GM10248 (cell line): ENCODE data around the gene ARHGEF25.

Experiments used
- CTCF ChIA-PET: fragments of 300-600 bp; sonication (Branson Sonifier 250); formaldehyde crosslinking; extraction: SDS; loops from one replicate; lab custom pipeline; 2021; ENCODE audit warnings: antibody characterized with exemption; lab: Yijun Ruan, JAX
- POLR2A ChIA-PET: fragments of 350-650 bp; sonication (Branson Sonifier 250); formaldehyde crosslinking; extraction: SDS; loops from one replicate; lab custom pipeline; 2020; ENCODE audit warnings: antibody characterized with exemption; lab: Yijun Ruan, JAX
- DNase-seq: peaks from one replicate; pipeline ENCODE4 v3.0.0; 2012; ENCODE audit errors: extremely low spot score
- TF ChIP-seq, protein P1 (sequence below): IDR thresholded peaks from 2 replicates; pipeline ENCODE4 v1.5.1; 2012; ENCODE audit warnings: mild to moderate bottlenecking, low read depth; ENCODE audit errors: extremely low read depth, missing control alignments, control extremely low read depth

ARHGEF25 gene

DNA sequence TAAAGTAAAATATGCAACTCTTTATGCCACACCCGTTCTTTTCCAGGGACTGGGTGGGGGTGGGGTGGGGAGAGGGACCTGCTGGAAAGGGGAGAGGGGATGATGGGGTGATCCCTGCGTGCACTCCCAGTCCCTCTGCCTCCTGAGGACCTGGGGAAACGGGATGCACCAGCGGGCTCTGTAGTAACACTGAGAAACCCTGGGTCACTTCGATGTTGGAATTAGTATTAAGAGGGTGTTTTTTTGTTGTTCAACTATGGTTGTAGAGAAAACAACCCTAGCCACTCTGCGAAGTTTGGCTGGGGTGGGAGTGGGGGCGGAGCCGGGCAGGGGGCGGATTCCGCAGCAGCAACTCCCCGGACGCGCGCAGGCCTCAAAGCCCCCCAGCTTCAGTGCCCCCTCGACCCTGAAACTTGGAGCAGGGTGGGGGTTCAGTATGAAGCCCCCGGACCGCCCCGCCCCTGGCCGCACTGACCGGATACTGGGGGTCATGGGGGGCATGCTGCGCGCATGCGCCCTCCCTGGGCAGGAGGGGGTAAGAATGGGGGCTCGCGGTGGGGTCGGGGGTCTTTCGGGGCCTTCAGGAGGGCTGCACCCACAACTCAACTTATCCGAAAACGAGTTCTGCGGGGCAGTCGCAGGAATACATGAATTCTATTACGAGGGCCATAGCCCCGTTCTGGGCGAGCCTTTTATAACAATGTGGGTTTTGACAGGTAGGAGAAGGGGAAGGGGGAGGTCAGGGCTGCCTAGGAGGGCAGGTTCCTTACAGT is 1.3 kb upstream of the ARHGEF25 start:
- TF ChIP-seq, protein P1, sequence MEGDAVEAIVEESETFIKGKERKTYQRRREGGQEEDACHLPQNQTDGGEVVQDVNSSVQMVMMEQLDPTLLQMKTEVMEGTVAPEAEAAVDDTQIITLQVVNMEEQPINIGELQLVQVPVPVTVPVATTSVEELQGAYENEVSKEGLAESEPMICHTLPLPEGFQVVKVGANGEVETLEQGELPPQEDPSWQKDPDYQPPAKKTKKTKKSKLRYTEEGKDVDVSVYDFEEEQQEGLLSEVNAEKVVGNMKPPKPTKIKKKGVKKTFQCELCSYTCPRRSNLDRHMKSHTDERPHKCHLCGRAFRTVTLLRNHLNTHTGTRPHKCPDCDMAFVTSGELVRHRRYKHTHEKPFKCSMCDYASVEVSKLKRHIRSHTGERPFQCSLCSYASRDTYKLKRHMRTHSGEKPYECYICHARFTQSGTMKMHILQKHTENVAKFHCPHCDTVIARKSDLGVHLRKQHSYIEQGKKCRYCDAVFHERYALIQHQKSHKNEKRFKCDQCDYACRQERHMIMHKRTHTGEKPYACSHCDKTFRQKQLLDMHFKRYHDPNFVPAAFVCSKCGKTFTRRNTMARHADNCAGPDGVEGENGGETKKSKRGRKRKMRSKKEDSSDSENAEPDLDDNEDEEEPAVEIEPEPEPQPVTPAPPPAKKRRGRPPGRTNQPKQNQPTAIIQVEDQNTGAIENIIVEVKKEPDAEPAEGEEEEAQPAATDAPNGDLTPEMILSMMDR: no peak
- CTCF ChIA-PET: interaction anchor here (1.0 to 6.8 kb wide), 5 partner anchors 10 to 27 kb away, joined by 4 to 101 read pairs (median 13); partner anchors contain the start of gene B4GALNT1
- POLR2A ChIA-PET: no interaction called here
- DNase-seq: peak; percentile 25

DNA sequence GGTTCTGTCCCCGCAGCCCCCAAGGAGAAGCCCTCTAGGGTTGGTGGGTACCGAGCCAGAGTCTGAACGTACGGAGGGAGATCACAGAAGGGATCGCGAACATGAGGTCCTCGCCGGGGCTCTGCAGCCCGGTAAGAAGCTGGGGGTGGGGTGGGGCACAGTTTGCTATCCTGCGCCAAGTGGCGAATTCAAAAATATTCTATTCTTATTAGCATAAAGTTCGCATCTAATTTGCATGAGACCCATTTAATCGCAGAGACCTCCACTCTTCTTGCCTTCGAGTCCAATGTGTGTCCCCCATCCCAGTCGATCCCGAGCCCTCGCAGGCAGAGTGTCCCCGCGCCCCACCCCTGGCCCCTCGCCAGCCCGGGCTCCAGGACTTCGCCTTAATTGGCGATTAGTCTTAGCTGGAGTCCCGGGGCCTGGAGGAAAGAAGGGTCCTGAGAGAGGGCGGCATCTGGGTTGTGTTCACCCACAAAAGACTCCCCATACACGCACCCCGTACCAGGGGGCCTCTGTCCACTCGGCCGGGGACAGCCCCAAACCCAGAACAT is 604 bp upstream of the ARHGEF25 start:
- ChIA-PET POLR2A (interaction anchor here (1.0 kb wide), 1 partner anchor 90 kb away, joined by 3 read pairs; the partner anchor contains the start of gene DDIT3), CTCF (interaction anchor here (1.9 to 6.8 kb wide), 3 partner anchors 10 to 28 kb away, joined by 8 to 101 read pairs (median 13); partner anchors contain the start of gene B4GALNT1)
- TF ChIP-seq, protein P1: no peak
- no peak for DNase-seq

GRCh38 chr12:57611827-57612710 is 834 bp downstream of the ARHGEF25 start:
- POLR2A ChIA-PET: interaction anchor here (1.0 to 1.1 kb wide), 2 partner anchors 17 to 92 kb away, joined by 3 read pairs; partner anchors contain the start of gene DDIT3
- CTCF ChIA-PET: interaction anchor here (0.7 to 6.8 kb wide), 6 partner anchors 8 to 29 kb away, joined by 3 to 101 read pairs (median 6); partner anchors contain the start of genes B4GALNT1 and PIP4K2C
- DNase-seq: peak; percentile 15
- TF ChIP-seq, protein P1: no peak

DNA sequence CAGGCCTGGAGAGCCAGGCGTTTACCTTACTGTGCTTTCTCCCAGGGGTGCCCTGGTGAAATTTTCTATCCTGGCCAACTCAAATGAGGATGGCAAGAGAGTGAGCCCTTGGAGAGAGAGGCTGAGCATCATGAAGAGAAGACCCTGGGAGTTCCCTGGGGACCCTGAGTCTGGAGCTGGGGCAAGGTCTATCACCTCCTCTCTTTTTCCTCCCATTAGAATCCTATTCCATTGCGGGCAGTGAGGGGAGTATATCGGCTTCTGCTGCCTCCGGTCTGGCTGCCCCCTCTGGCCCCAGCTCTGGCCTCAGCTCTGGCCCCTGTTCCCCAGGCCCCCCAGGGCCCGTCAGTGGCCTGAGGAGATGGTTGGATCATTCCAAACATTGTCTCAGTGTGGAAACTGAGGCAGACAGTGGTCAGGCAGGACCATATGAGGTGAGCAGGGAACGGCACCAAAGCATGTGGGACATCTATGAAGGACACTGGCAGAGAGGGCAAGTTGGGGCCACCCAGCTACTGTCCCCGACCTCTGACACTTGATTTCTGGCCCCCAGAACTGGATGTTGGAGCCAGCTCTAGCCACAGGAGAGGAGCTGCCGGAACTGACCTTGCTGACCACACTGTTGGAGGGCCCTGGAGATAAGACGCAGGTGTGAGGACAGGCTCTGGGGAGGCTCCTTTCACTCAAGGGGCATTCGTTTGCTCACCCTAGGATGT is 1.6 kb downstream of the ARHGEF25 start:
- ChIA-PET POLR2A (interaction anchor here (0.6 kb wide), 1 partner anchor 1253 kb away, joined by 3 read pairs; the partner anchor contains the start of gene STAT2), CTCF (interaction anchor here (1.2 to 6.8 kb wide), 5 partner anchors 7 to 37 kb away, joined by 3 to 101 read pairs (median 13); partner anchors contain the start of genes B4GALNT1 and PIP4K2C)
- peak; percentile 18 for DNase-seq
- TF ChIP-seq, protein P1: no peak

- peak; percentile 15 for DNase-seq
- POLR2A ChIA-PET: interaction anchor here (0.7 kb wide), 1 partner anchor 77 kb away, joined by 3 read pairs; no protein-coding TSS in a partner anchor
- CTCF ChIA-PET: interaction anchor here (1.1 to 6.8 kb wide), 14 partner anchors 8 to 161 kb away, joined by 3 to 101 read pairs (median 4); partner anchors contain the start of genes B4GALNT1, GLI1, OS9 and PIP4K2C
- TF ChIP-seq, protein P1: no peak
These were observed 2.3 kb downstream of the ARHGEF25 start for GRCh38 chr12:57613427-57614109.
